ENCODE measurements around the gene SLC44A4.
A peak's percentile ranks its signal among the peaks of the same experiment; 100 is the strongest.

SLC44A4 gene

GRCh38 chr6:31905041-31905440 is 26.2 kb upstream of the SLC44A4 start:
- Histone ChIP-seq H3K36me3 (ENCODE audit: control insufficient read depth, low read length) (no peaks in the 10 kb centered on the region; the same call in 1 of the 2 replicates), H3K9me2 (replicated peaks; ENCODE audit: control insufficient read depth, low read length) (no peaks in the 10 kb centered on the region), H4K20me1 (ENCODE audit: control insufficient read depth, insufficient read depth, low read depth, low read length) (no peaks in the 10 kb centered on the region), H3K4me1 (ENCODE audit: control insufficient read depth, low read length) (peaks cover 19% of the 10 kb centered on the region), H3K9me3 (ENCODE audit: control insufficient read depth, insufficient read depth, low read length) (no peaks in the 10 kb centered on the region), H3K27me3 (ENCODE audit: control insufficient read depth, low read length) (peaks cover 23% of the 10 kb centered on the region), H3K4me2 (ENCODE audit: low read length) (no peak overlapping the region), H3K27ac (ENCODE audit: low read depth, low read length) (no peak overlapping the region), H3K79me2 (ENCODE audit: control insufficient read depth, low read length) (peaks cover 8% of the 10 kb centered on the region), H3K4me3 (ENCODE audit: low read length) (no peak overlapping the region), H3F3A (ENCODE audit: control insufficient read depth, insufficient read depth) (peaks cover 12% of the 10 kb centered on the region)
- no peak for TF ChIP-seq EZH2phosphoT487 (IDR thresholded peaks at IDR 0.05; ENCODE audit: borderline replicate concordance, low read length)
- TF ChIP-seq CTCF (IDR thresholded peaks at IDR 0.05; ENCODE audit: low read depth, low read length, poor library complexity, severe bottlenecking): no peak

- TF ChIP-seq EZH2phosphoT487 (IDR thresholded peaks at IDR 0.05; ENCODE audit: borderline replicate concordance, low read length): no peak
- no peak for TF ChIP-seq CTCF (IDR thresholded peaks at IDR 0.05; ENCODE audit: low read depth, low read length, poor library complexity, severe bottlenecking)
- no peak overlapping the region for H3K4me2 ChIP-seq (ENCODE audit: low read length)
- no peaks in the 10 kb centered on the region for H3K9me2 ChIP-seq (replicated peaks; ENCODE audit: control insufficient read depth, low read length)
- H3K9me3 ChIP-seq (ENCODE audit: control insufficient read depth, insufficient read depth, low read length): no peaks in the 10 kb centered on the region
- H3K4me3 ChIP-seq (ENCODE audit: low read length): no peak overlapping the region
- H3K27me3 ChIP-seq (ENCODE audit: control insufficient read depth, low read length): peaks cover 23% of the 10 kb centered on the region
- H3K79me2 ChIP-seq (ENCODE audit: control insufficient read depth, low read length): peaks cover 13% of the 10 kb centered on the region
- no peak overlapping the region for H3K27ac ChIP-seq (ENCODE audit: low read depth, low read length)
- H3K36me3 ChIP-seq (ENCODE audit: control insufficient read depth, low read length): no peaks in the 10 kb centered on the region; the same call in 1 of the 2 replicates
- no peaks in the 10 kb centered on the region for H4K20me1 ChIP-seq (ENCODE audit: control insufficient read depth, insufficient read depth, low read depth, low read length)
- H3F3A ChIP-seq (ENCODE audit: control insufficient read depth, insufficient read depth): peaks cover 17% of the 10 kb centered on the region
- H3K4me1 ChIP-seq (ENCODE audit: control insufficient read depth, low read length): peaks cover 29% of the 10 kb centered on the region
Measured at GRCh38 chr6:31903957-31904356, 25.2 kb upstream of the SLC44A4 start.

- 0 out of 2 replicates have a peak within 1 kb of the TSS, but pooled peaks have one; percentile 33 for H3K27ac ChIP-seq (ENCODE audit: low read depth, low read length)
- no peak for TF ChIP-seq EZH2phosphoT487 (IDR thresholded peaks at IDR 0.05; ENCODE audit: borderline replicate concordance, low read length)
- TF ChIP-seq CTCF (IDR thresholded peaks at IDR 0.05; ENCODE audit: low read depth, low read length, poor library complexity, severe bottlenecking): no peak
Measured at GRCh38 chr6:31901953-31902643, 23.3 kb upstream of the SLC44A4 start, which contains the start of gene ZBTB12. Gene ZBTB12, minus strand, starts transcription at chr6:31902086. Its CDS starts 781 bp downstream, at chr6:31901305.

More at GRCh38 chr6:31901953-31902643, 23.3 kb upstream of the SLC44A4 start, which contains the start of gene ZBTB12:
- peaks cover 29% of the 10 kb centered on the region for H3K79me2 ChIP-seq (ENCODE audit: control insufficient read depth, low read length)
- H4K20me1 ChIP-seq (ENCODE audit: control insufficient read depth, insufficient read depth, low read depth, low read length): no peaks in the 10 kb centered on the region
- H3F3A ChIP-seq (ENCODE audit: control insufficient read depth, insufficient read depth): peaks cover 17% of the 10 kb centered on the region
- peaks cover 4% of the 10 kb centered on the region for H3K36me3 ChIP-seq (ENCODE audit: control insufficient read depth, low read length)
- peak within 1 kb of the TSS; percentile 70 for H3K4me3 ChIP-seq (ENCODE audit: low read length)
- H3K4me1 ChIP-seq (ENCODE audit: control insufficient read depth, low read length): peaks cover 31% of the 10 kb centered on the region
- H3K9me3 ChIP-seq (ENCODE audit: control insufficient read depth, insufficient read depth, low read length): no peaks in the 10 kb centered on the region
- H3K27me3 ChIP-seq (ENCODE audit: control insufficient read depth, low read length): peaks cover 17% of the 10 kb centered on the region
- H3K9me2 ChIP-seq (replicated peaks; ENCODE audit: control insufficient read depth, low read length): no peaks in the 10 kb centered on the region
- peak within 1 kb of the TSS; percentile 65 for H3K4me2 ChIP-seq (ENCODE audit: low read length)
